Liver (tissue), 3 donors: ENCODE data around the gene TMEM40.

ENCODE experiments used
- CTCF ChIP-seq: fragments of 150-350 bp; IDR thresholded peaks from 2 replicates; pipeline ENCODE4 v1.5.1; 2017; ENCODE audit warnings: improper control_type of control experiment, low read depth, low read length; ENCODE audit not compliant: missing input control
- REST ChIP-seq: IDR thresholded peaks from 2 replicates; pipeline ENCODE4 v1.6.1; 2016; ENCODE audit warnings: antibody characterized with exemption, mild to moderate bottlenecking
- TAF1 ChIP-seq: conservative IDR thresholded peaks from 2 replicates; pipeline ENCODE4 v1.6.1; 2016; ENCODE audit warnings: antibody characterized with exemption, mild to moderate bottlenecking
- YY1 ChIP-seq: IDR thresholded peaks from 2 replicates; pipeline ENCODE4 v1.6.1; 2016; ENCODE audit warnings: antibody characterized with exemption, mild to moderate bottlenecking
- TF ChIP-seq, protein P1 (sequence below): IDR thresholded peaks from 2 replicates; pipeline ENCODE4 v1.6.1; 2016; ENCODE audit warnings: antibody characterized with exemption
- donor health status: healthy.
- donor health status: healthy.

DNA sequence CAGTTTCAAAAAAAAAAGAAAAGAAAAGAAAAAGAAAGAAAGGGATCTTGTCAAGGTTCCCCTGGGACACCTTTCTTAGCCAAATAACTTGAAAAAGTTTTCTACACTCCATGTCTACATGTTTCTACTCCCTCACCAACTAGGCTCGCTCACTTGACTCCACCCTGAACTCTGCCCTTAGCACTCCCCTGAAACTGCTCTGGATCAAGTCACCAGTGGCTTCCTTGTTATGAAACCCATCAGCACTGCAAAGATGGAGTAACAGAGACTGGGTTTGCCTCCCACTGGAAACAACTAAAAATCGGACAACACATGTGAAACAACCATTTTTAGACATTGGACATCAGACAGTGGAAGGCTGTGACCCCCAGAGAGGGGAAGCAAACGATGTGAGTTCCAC is 36.8 kb downstream of the TMEM40 start:
- TF ChIP-seq CTCF (no peak), REST (no peak), TAF1 (no peak), YY1 (no peak)
- TF ChIP-seq, protein P1, sequence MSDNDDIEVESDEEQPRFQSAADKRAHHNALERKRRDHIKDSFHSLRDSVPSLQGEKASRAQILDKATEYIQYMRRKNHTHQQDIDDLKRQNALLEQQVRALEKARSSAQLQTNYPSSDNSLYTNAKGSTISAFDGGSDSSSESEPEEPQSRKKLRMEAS = no peak
